Ascending aorta (tissue), 2 donors: ENCODE data around the gene CENPL. TPM values are rescaled to one million over a fixed set of nuclear protein-coding genes. Genes with fewer than 3 reads are reported as not detected.
"Not testable (repeated sequence)": the region's sequence is repeated elsewhere in the genome, so short reads cannot be mapped to it uniquely, and the experiment has no call there.

Experiments used
- DNase-seq, 2 donors: peaks; one replicate each; pipeline ENCODE4 v3.0.0-alpha.2; 2019; ENCODE audit warnings: low spot score in 2 of 2
- H3K27ac ChIP-seq, 2 donors: fragments of 200-600 bp; sonication (generic); one replicate each; pipeline ENCODE4 v1.5.1; 2016 to 2017; ENCODE audit warnings: mild to moderate bottlenecking in 1 of 2
- H3K27me3 ChIP-seq: fragments of 200-600 bp; sonication (generic); one replicate; pipeline ENCODE4 v1.5.1; 2017
- H3K36me3 ChIP-seq, 2 donors: fragments of 200-600 bp; sonication (generic); one replicate each; pipeline ENCODE4 v1.5.1; 2016
- H3K4me1 ChIP-seq, 2 donors: fragments of 200-600 bp; sonication (generic); one replicate each; pipeline ENCODE4 v1.5.1; 2016 to 2017; ENCODE audit warnings: mild to moderate bottlenecking in 1 of 2
- H3K4me3 ChIP-seq, 2 donors: fragments of 200-600 bp; sonication (generic); one replicate each; pipeline ENCODE4 v1.5.1; 2016 to 2017; ENCODE audit warnings: mild to moderate bottlenecking in 1 of 2
- H3K9me3 ChIP-seq, 2 donors: fragments of 200-600 bp; sonication (generic); one replicate each; pipeline ENCODE4 v1.5.1; 2016
- CTCF ChIP-seq, 3 experiments: fragments of 200-600 bp in 2 of 3; fragments of 450-650 bp in 1 of 3; sonication (generic) in 2 of 3; IDR thresholded peaks; one replicate each; pipeline ENCODE4 v1.5.1; 2016 to 2019; ENCODE audit warnings: antibody characterized with exemption in 3 of 3, mild to moderate bottlenecking in 1 of 3, moderate library complexity in 1 of 3
- intact Hi-C: fragments of 100-400 bp; cut with DNase I; formaldehyde crosslinking; loops from one replicate; pipeline ENCODE4 v1.15.1; 2023
- total RNA-seq: library from RNA; depleted of rRNA; stranded (reverse); fragments of >200 nt; gene quantifications from one replicate; pipeline ENCODE4 v1.1.0, GENCODE V29; 2016

CENPL gene
- total RNA-seq, 1 donor from 2014 or later, result 0.53 TPM

GRCh38 chr1:173784997-173785396 is 39.7 kb downstream of the CENPL start:
- Histone ChIP-seq H3K27ac (no peak overlapping the region), H3K4me3 (no peak overlapping the region), H3K4me1 (no peaks in the 10 kb centered on the region), H3K36me3 (peaks cover 35 to 54% of the 10 kb centered on the region in 2 donors), H3K27me3 (no peaks in the 10 kb centered on the region), H3K9me3 (no peaks in the 10 kb centered on the region)
- DNase-seq, result no peak
- no peak for TF ChIP-seq CTCF (IDR thresholded peaks at IDR 0.05)
- intact Hi-C loops, result no loop called here

- Histone ChIP-seq H3K27me3 (no peaks in the 10 kb centered on the region), H3K4me3 (no peak overlapping the region), H3K9me3 (peaks cover 0 to 8% of the 10 kb centered on the region in 2 donors), H3K36me3 (peaks cover 44 to 76% of the 10 kb centered on the region in 2 donors), H3K27ac (no peak overlapping the region), H3K4me1 (no peaks in the 10 kb centered on the region)
- intact Hi-C loops, result no loop called here
- DNase-seq, result no peak
- TF ChIP-seq CTCF (IDR thresholded peaks at IDR 0.05), result no peak
Observed at GRCh38 chr1:173779936-173780335, 44.7 kb downstream of the CENPL start.

GRCh38 chr1:173775578-173776226 is 49.0 kb downstream of the CENPL start:
- Histone ChIP-seq H3K4me1 (no peaks in the 10 kb centered on the region), H3K36me3 (peaks cover 26 to 42% of the 10 kb centered on the region in 2 donors), H3K27me3 (no peaks in the 10 kb centered on the region), H3K9me3 (peaks cover 0 to 8% of the 10 kb centered on the region in 2 donors), H3K4me3 (no peak overlapping the region), H3K27ac (no peak overlapping the region)
- no peak for TF ChIP-seq CTCF (IDR thresholded peaks at IDR 0.05)
- intact Hi-C loops, result no loop called here
- DNase-seq, result no peak

- no peak overlapping the region for H3K27ac ChIP-seq
- DNase-seq, result no peak
- H3K27me3 ChIP-seq, result no peaks in the 10 kb centered on the region
- H3K4me1 ChIP-seq, result no peaks in the 10 kb centered on the region
- TF ChIP-seq CTCF (IDR thresholded peaks at IDR 0.05), result no peak
- peaks cover 0 to 5% of the 10 kb centered on the region in 2 donors for H3K9me3 ChIP-seq
- no peak overlapping the region for H3K4me3 ChIP-seq
- intact Hi-C loops, result loop anchor here (5.0 kb wide), 1 partner anchor 299 kb away; no protein-coding TSS in a partner anchor
- H3K36me3 ChIP-seq, result peaks cover 8 to 23% of the 10 kb centered on the region in 2 donors
Observed at GRCh38 chr1:173771560-173771959, 53.1 kb downstream of the CENPL start.

GRCh38 chr1:173770330-173770729 is 54.4 kb downstream of the CENPL start:
- H3K9me3 ChIP-seq, DNase-seq, H3K4me1 ChIP-seq, H3K27me3 ChIP-seq, H3K4me3 ChIP-seq, H3K27ac ChIP-seq: not testable (repeated sequence)
- peaks cover 8 to 11% of the 10 kb centered on the region in 2 donors for H3K36me3 ChIP-seq
- intact Hi-C loops, result loop anchor here (5.0 kb wide), 1 partner anchor 298 kb away; no protein-coding TSS in a partner anchor

- Histone ChIP-seq H3K27ac (no peak overlapping the region), H3K4me3 (no peak overlapping the region), H3K9me3 (peaks cover 0 to 2% of the 10 kb centered on the region in 2 donors), H3K27me3 (no peaks in the 10 kb centered on the region), H3K4me1 (no peaks in the 10 kb centered on the region), H3K36me3 (peaks cover 3 to 8% of the 10 kb centered on the region in 2 donors)
- DNase-seq, result no peak
- no peak for TF ChIP-seq CTCF (IDR thresholded peaks at IDR 0.05)
- intact Hi-C loops, result no loop called here
Observed at GRCh38 chr1:173768827-173769226, 55.9 kb downstream of the CENPL start.
